Measurements from ENCODE around the gene AKAIN1. TPM values are rescaled to one million over a fixed set of nuclear protein-coding genes. Genes with fewer than 3 reads are reported as not detected.

Gene AKAIN1
- total RNA-seq, 1 experiment from 2014 or later, result not detected

DNA sequence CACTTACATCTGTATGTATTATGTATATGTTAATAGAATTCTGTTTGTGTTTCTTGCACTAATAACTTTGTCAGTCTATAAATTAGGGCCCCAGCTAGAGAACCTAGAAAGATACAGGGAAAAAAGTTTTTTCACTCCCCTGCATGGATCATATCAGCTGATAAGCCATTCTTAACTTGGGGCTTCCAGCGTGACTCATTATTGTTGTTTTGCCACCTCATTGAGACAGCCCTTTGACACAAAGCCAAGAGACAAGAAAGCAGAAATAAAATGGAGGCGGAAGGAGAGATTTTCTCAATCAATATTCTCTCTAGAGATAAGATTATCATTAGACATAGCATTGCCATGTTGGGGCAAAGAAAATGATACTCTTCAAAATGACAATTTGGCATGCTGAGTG is 93.4 kb downstream of the AKAIN1 start:
- Histone ChIP-seq H3K27ac (no peak overlapping the region), H3K36me3 (no peaks in the 10 kb centered on the region), H3K4me3 (no peak overlapping the region), H3K4me1 (replicated peaks) (no peaks in the 10 kb centered on the region), H3K27me3 (replicated peaks) (no peaks in the 10 kb centered on the region), H3K9me3 (replicated peaks) (no peaks in the 10 kb centered on the region)
- no peak for DNase-seq (ENCODE audit: low read depth in 1 of 2, low spot score in 2 of 2)

DNA sequence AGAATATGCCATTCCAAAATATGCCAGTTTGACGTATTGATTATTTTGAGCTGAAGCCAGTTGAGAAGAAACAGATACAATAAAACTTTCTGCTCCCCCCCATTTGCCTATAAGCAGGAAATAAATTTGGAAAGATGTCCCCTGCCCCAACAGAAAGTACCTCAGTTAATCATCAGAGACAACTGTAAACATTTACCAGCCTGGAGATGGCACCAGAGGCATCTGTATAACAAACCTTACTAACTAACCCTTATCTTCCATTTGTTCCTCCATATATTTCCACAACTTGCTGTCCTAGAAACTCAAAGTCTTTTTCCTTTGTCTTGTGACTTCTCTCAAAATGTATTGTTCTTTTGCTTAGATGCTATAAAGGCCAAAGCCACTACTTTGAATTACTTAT is 93.8 kb downstream of the AKAIN1 start:
- no peaks in the 10 kb centered on the region for H3K9me3 ChIP-seq (replicated peaks)
- no peak for DNase-seq (ENCODE audit: low read depth in 1 of 2, low spot score in 2 of 2)

GRCh38 chr18:5097116-5097703 is 99.8 kb downstream of the AKAIN1 start:
- no peaks in the 10 kb centered on the region for H3K9me3 ChIP-seq (replicated peaks)
- no peak for DNase-seq (ENCODE audit: low read depth in 1 of 2, low spot score in 2 of 2)
- H3K36me3 ChIP-seq, result no peaks in the 10 kb centered on the region
- no peak overlapping the region for H3K4me3 ChIP-seq
- H3K27me3 ChIP-seq (replicated peaks), result no peaks in the 10 kb centered on the region
- no peaks in the 10 kb centered on the region for H3K4me1 ChIP-seq (replicated peaks)
- H3K27ac ChIP-seq, result no peak overlapping the region

More for the DNA sequence above, 93.8 kb downstream of the AKAIN1 start:
- Histone ChIP-seq H3K27me3 (replicated peaks) (no peaks in the 10 kb centered on the region), H3K27ac (no peak overlapping the region), H3K4me1 (replicated peaks) (no peaks in the 10 kb centered on the region), H3K4me3 (no peak overlapping the region), H3K36me3 (no peaks in the 10 kb centered on the region)

DNA sequence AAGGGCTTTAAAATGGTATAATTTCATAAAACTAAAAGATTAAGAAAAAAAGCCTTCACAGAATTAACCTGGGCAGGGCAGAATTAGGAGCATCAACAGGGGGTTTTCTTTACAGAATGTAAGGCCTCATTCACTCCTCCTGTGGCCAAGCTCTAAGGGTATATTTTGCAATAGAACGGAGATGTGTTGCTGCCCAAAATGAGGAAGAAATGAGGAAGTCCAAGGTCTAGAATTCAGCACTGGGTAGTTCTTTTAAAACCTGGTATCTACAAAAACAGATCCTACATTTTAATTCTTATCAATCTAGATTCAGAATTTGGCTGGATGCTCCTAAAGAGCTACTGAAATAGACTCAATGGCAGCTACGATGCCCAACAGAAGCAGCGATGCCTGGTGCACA is 101.8 kb downstream of the AKAIN1 start:
- no peak for DNase-seq (ENCODE audit: low read depth in 1 of 2, low spot score in 2 of 2)
- Histone ChIP-seq H3K36me3 (no peaks in the 10 kb centered on the region), H3K4me3 (no peak overlapping the region), H3K27ac (no peak overlapping the region), H3K9me3 (replicated peaks) (no peaks in the 10 kb centered on the region), H3K4me1 (replicated peaks) (no peaks in the 10 kb centered on the region), H3K27me3 (replicated peaks) (no peaks in the 10 kb centered on the region)

DNA sequence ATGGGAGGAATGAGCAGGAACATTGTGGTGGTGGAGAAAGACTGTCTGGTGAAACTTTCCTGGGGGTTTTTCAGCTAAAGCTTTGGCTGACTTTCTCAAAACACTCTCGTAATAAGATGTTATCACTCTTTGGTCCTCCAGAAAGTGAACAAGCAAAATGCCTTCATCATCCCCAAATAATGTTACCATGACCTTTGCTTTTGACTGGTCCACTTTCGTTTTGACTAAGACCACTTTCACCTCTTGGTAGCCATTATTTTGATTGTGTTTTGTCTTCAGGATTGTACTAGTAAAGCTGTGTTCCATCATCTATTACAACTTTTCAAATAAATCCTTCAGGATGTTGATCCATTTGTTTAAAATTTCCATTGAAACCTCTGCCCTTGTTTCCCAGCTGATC is 103.2 kb downstream of the AKAIN1 start:
- no peaks in the 10 kb centered on the region for H3K27me3 ChIP-seq (replicated peaks)
- H3K27ac ChIP-seq, result no peak overlapping the region
- H3K9me3 ChIP-seq (replicated peaks), result no peaks in the 10 kb centered on the region
- no peaks in the 10 kb centered on the region for H3K4me1 ChIP-seq (replicated peaks)
- H3K36me3 ChIP-seq, result no peaks in the 10 kb centered on the region
- DNase-seq (ENCODE audit: low read depth in 1 of 2, low spot score in 2 of 2), result no peak
- no peak overlapping the region for H3K4me3 ChIP-seq

Other genes with a start within 250 kb of the AKAIN1 start
- 17.3 and 22.5 TPM in 2 replicates for gene ZBTB14, start 98.5 kb upstream of the AKAIN1 start, total RNA-seq (2014; rRNA removed; shearing (Covaris generic))